ENCODE measurements around the gene CDON. TPM values are rescaled to one million over a fixed set of nuclear protein-coding genes. Genes with fewer than 3 reads are reported as not detected.

CDON gene
- total RNA-seq, 1 experiment from 2014 or later = 10.1 TPM

DNA sequence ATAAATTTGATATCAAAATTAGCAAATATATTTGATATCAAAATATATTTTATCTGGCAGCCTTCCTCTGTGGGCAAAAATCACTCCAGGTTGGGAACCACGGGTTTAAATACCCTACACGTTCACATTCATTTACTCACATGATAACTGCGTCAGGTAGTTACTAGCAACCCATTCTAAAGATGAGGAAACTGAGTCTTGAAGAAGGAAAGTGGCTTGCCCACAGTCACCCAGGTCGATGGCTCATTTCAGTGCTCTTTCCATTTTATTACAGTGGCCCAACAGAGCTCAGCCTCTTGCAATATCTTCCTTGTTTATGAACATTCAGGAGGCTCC lies 19.2 kb upstream of the CDON start:
- Histone ChIP-seq H3K4me2 (ENCODE audit: low read length) (no peak overlapping the region), H3K9me3 (ENCODE audit: low read length) (no peaks in the 10 kb centered on the region), H4K20me1 (ENCODE audit: low read length) (no peaks in the 10 kb centered on the region), H3F3A (ENCODE audit: low read length, unreplicated experiment) (no peaks in the 10 kb centered on the region), H3K4me3 (ENCODE audit: low read length) (no peak overlapping the region), H3K4me1 (ENCODE audit: insufficient read depth, low read length) (peaks cover 23% of the 10 kb centered on the region), H2AFZ (ENCODE audit: low read length) (no peak overlapping the region), H3K79me2 (ENCODE audit: low read length) (no peaks in the 10 kb centered on the region), H3K36me3 (ENCODE audit: low read depth, low read length) (no peaks in the 10 kb centered on the region), H3K27me3 (ENCODE audit: low read length) (no peaks in the 10 kb centered on the region), H3K27ac (ENCODE audit: low read length) (no peak overlapping the region), H3K9me2 (replicated peaks; ENCODE audit: low read length) (no peaks in the 10 kb centered on the region), H3K9ac (ENCODE audit: low read length) (no peak overlapping the region)
- ATAC-seq (no peak), DNase-seq (no peak)
- no TSS peak for BruUV-seq (replicated peaks)
- CTCF ChIA-PET = no interaction called here
- TF ChIP-seq EZH2 (IDR thresholded peaks at IDR 0.05; ENCODE audit: low read length, unreplicated experiment) = no peak
- TF ChIP-seq EZH2phosphoT487 (IDR thresholded peaks at IDR 0.05; ENCODE audit: borderline replicate concordance, low read length) = no peak
- TF ChIP-seq, protein P1, sequence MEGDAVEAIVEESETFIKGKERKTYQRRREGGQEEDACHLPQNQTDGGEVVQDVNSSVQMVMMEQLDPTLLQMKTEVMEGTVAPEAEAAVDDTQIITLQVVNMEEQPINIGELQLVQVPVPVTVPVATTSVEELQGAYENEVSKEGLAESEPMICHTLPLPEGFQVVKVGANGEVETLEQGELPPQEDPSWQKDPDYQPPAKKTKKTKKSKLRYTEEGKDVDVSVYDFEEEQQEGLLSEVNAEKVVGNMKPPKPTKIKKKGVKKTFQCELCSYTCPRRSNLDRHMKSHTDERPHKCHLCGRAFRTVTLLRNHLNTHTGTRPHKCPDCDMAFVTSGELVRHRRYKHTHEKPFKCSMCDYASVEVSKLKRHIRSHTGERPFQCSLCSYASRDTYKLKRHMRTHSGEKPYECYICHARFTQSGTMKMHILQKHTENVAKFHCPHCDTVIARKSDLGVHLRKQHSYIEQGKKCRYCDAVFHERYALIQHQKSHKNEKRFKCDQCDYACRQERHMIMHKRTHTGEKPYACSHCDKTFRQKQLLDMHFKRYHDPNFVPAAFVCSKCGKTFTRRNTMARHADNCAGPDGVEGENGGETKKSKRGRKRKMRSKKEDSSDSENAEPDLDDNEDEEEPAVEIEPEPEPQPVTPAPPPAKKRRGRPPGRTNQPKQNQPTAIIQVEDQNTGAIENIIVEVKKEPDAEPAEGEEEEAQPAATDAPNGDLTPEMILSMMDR (conservative IDR thresholded peaks at IDR 0.05; ENCODE audit: low read depth, low read length) = no peak
- POLR2A ChIA-PET (ENCODE audit: unreplicated experiment) = no interaction called here
- intact Hi-C loops (cut with micrococcal nuclease) = no loop called here

GRCh38 chr11:126080161-126080941 lies 17.7 kb upstream of the CDON start:
- no peaks in the 10 kb centered on the region for H3K9me3 ChIP-seq (ENCODE audit: low read length)
- no peaks in the 10 kb centered on the region for H3K27me3 ChIP-seq (ENCODE audit: low read length)
- CTCF ChIA-PET = interaction anchor here (0.5 to 1.6 kb wide), 4 partner anchors 18 to 177 kb away, joined by 3 to 7 read pairs (median 3); partner anchors contain the start of genes CDON and PUS3
- H3K4me2 ChIP-seq (ENCODE audit: low read length) = peak overlapping the region; percentile 74
- peaks cover 23% of the 10 kb centered on the region for H3K4me1 ChIP-seq (ENCODE audit: insufficient read depth, low read length)
- no peaks in the 10 kb centered on the region for H3K9me2 ChIP-seq (replicated peaks; ENCODE audit: low read length)
- no peaks in the 10 kb centered on the region for H3K79me2 ChIP-seq (ENCODE audit: low read length)
- peak overlapping the region; percentile 29 for H3K9ac ChIP-seq (ENCODE audit: low read length)
- ATAC-seq (peak; percentile 86), DNase-seq (peak; percentile 89)
- no peaks in the 10 kb centered on the region for H3F3A ChIP-seq (ENCODE audit: low read length, unreplicated experiment)
- no peaks in the 10 kb centered on the region for H3K36me3 ChIP-seq (ENCODE audit: low read depth, low read length)
- intact Hi-C loops (cut with micrococcal nuclease) = no loop called here
- peak overlapping the region; percentile 81 for H3K27ac ChIP-seq (ENCODE audit: low read length)
- BruUV-seq (replicated peaks) = no TSS peak
- POLR2A ChIA-PET (ENCODE audit: unreplicated experiment) = interaction anchor here (0.6 kb wide), 1 partner anchor 11 kb away, joined by 5 read pairs; no protein-coding TSS in a partner anchor
- H2AFZ ChIP-seq (ENCODE audit: low read length) = peak overlapping the region; percentile 74
- no peaks in the 10 kb centered on the region for H4K20me1 ChIP-seq (ENCODE audit: low read length)
- peak overlapping the region; percentile 42; the same call in 1 of the 2 replicates for H3K4me3 ChIP-seq (ENCODE audit: low read length)
- TF ChIP-seq, protein P1 (conservative IDR thresholded peaks at IDR 0.05; ENCODE audit: low read depth, low read length) = no peak
- TF ChIP-seq EZH2phosphoT487 (IDR thresholded peaks at IDR 0.05; ENCODE audit: borderline replicate concordance, low read length) (no peak), EZH2 (IDR thresholded peaks at IDR 0.05; ENCODE audit: low read length, unreplicated experiment) (no peak)

DNA sequence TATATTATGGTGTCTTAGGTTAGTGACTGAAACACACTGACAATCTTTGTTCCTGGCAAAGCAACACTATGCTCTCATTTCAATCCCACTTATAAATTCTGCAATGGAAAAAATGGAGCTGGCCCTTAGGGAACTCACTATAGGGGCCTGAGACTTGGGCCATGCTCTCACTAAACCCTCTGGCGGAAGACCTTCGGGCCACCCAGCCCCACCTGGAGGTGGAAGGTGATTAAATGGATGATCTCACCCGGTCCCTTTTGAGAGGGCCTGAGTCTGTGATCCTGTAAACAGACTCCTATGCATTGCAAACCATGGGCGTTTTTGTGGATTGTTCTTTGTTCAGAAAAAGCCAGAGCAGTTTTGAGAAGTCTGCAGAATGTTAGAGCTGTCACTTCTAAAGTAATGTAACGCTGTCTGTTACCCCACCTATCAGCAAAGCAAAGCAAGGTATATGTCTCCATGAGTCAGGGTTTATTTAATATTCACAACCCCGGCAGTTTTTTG lies 17.0 kb upstream of the CDON start:
- peak overlapping the region; percentile 74 for H2AFZ ChIP-seq (ENCODE audit: low read length)
- POLR2A ChIA-PET (ENCODE audit: unreplicated experiment) = no interaction called here

More for the DNA sequence above, 17.0 kb upstream of the CDON start:
- peaks cover 23% of the 10 kb centered on the region for H3K4me1 ChIP-seq (ENCODE audit: insufficient read depth, low read length)
- TF ChIP-seq, protein P1 (conservative IDR thresholded peaks at IDR 0.05; ENCODE audit: low read depth, low read length) = peak; percentile 45; the same call in 1 of the 2 replicates
- TF ChIP-seq EZH2 (IDR thresholded peaks at IDR 0.05; ENCODE audit: low read length, unreplicated experiment) = no peak
- no peaks in the 10 kb centered on the region for H3K9me3 ChIP-seq (ENCODE audit: low read length)
- H3K9ac ChIP-seq (ENCODE audit: low read length) = peak overlapping the region; percentile 29
- no peaks in the 10 kb centered on the region for H3K36me3 ChIP-seq (ENCODE audit: low read depth, low read length)
- H3K27me3 ChIP-seq (ENCODE audit: low read length) = no peaks in the 10 kb centered on the region
- DNase-seq (peak; percentile 70), ATAC-seq (peak; percentile 64)
- H3K9me2 ChIP-seq (replicated peaks; ENCODE audit: low read length) = no peaks in the 10 kb centered on the region
- H3K27ac ChIP-seq (ENCODE audit: low read length) = peak overlapping the region; percentile 81
- H4K20me1 ChIP-seq (ENCODE audit: low read length) = no peaks in the 10 kb centered on the region
- H3K4me2 ChIP-seq (ENCODE audit: low read length) = peak overlapping the region; percentile 74
- H3K79me2 ChIP-seq (ENCODE audit: low read length) = no peaks in the 10 kb centered on the region
- intact Hi-C loops (cut with micrococcal nuclease) = no loop called here
- no TSS peak for BruUV-seq (replicated peaks)
- peak overlapping the region; percentile 42; the same call in 1 of the 2 replicates for H3K4me3 ChIP-seq (ENCODE audit: low read length)
- no peaks in the 10 kb centered on the region for H3F3A ChIP-seq (ENCODE audit: low read length, unreplicated experiment)
- CTCF ChIA-PET = interaction anchor here (0.6 to 1.6 kb wide), 3 partner anchors 18 to 176 kb away, joined by 3 to 7 read pairs (median 3); partner anchors contain the start of genes CDON and PUS3
